Endothelial cell of umbilical vein (primary cell): ENCODE results near the gene GPATCH2L. TPM values are rescaled to one million over a fixed set of nuclear protein-coding genes. Genes with fewer than 3 reads are reported as not detected.

Experiments
- BruUV-seq: library from RNA; stranded (reverse); fragments of 400-500 nt; replicated peaks from 2 replicates; lab custom pipeline; 2021; lab: Mats Ljungman, UMichigan
- CTCF ChIA-PET: fragments of 300-600, 350-600 bp; sonication (Branson Sonifier 250); formaldehyde crosslinking; loops from one replicate; lab custom pipeline; 2021; ENCODE audit warnings: antibody characterized with exemption, inconsistent platforms; lab: Charles Lee
- POLR2A ChIA-PET: fragments of 300-600, 350-600 bp; sonication (Branson Sonifier 250); formaldehyde crosslinking; loops from one replicate; lab custom pipeline; 2021; ENCODE audit warnings: antibody characterized with exemption, inconsistent platforms; lab: Charles Lee
- DNase-seq: peaks from one replicate; pipeline ENCODE4 v3.0.0-alpha.2; 2011; ENCODE audit warnings: low read depth, low spot score
- FAIRE-seq: peaks from 2 replicates; lab custom pipeline; 2011; peaks lifted over from hg19 to GRCh38; lab: Jason Lieb, UNC
- H2AFZ ChIP-seq: 2 replicates; pipeline ENCODE4 v1.6.0; 2012; ENCODE audit warnings: low read depth, low read length, control low read depth, inconsistent platforms
- H3K27ac ChIP-seq: 2 replicates; pipeline ENCODE4 v1.5.1; 2011; ENCODE audit warnings: low read depth, mild to moderate bottlenecking, control low read depth, low read length, moderate library complexity; ENCODE audit not compliant: insufficient read depth
- H3K27me3 ChIP-seq, 2 experiments: 2 replicates each; pipeline versions ENCODE4 v1.6.0 to v1.6.1; 2011; ENCODE audit warnings: low read length in 2 of 2, mixed read lengths in 1 of 2; ENCODE audit not compliant: control insufficient read depth in 2 of 2, insufficient read depth in 2 of 2
- H3K36me3 ChIP-seq, 2 experiments: 2 replicates in 1 of 2; 3 replicates in 1 of 2; pipeline ENCODE4 v1.5.1; 2011; ENCODE audit warnings: low read length in 2 of 2, mild to moderate bottlenecking in 1 of 2, moderate library complexity in 1 of 2; ENCODE audit not compliant: control insufficient read depth in 2 of 2, insufficient read depth in 2 of 2; ENCODE audit errors: extremely low read depth in 1 of 2
- H3K4me1 ChIP-seq: 3 replicates; pipeline ENCODE4 v1.5.1; 2011; ENCODE audit warnings: mild to moderate bottlenecking, low read length; ENCODE audit not compliant: control insufficient read depth, insufficient read depth; ENCODE audit errors: extremely low read depth
- H3K4me2 ChIP-seq: 2 replicates; pipeline ENCODE4 v1.6.1; 2011; ENCODE audit warnings: low read length, control low read depth, mixed read lengths; ENCODE audit not compliant: insufficient read depth
- H3K4me3 ChIP-seq, 3 experiments: fragments of 200-600 bp in 1 of 3; sonication (generic), shearing (Covaris generic) in 1 of 3; replicated peaks in 1 of 3; 2 replicates each; pipeline ENCODE4 v1.5.1; 2011 to 2016; ENCODE audit warnings: control low read depth in 3 of 3, low read length in 3 of 3, mild to moderate bottlenecking in 2 of 3, inconsistent platforms in 1 of 3, low read depth in 1 of 3, moderate library complexity in 1 of 3; ENCODE audit not compliant: insufficient read depth in 1 of 3
- H3K79me2 ChIP-seq: 2 replicates; pipeline ENCODE4 v1.6.0; 2012; ENCODE audit warnings: low read length, inconsistent platforms; ENCODE audit not compliant: control insufficient read depth, insufficient read depth
- H3K9ac ChIP-seq: replicated peaks from 2 replicates; pipeline ENCODE3; 2011; ENCODE audit warnings: low read length, control low read depth; ENCODE audit not compliant: insufficient read depth; ENCODE audit errors: extremely low read depth
- H3K9me1 ChIP-seq: replicated peaks from 3 replicates; pipeline ENCODE4 v1.6.0; 2011; ENCODE audit warnings: mild to moderate bottlenecking, low read length; ENCODE audit not compliant: control insufficient read depth, insufficient read depth; ENCODE audit errors: extremely low read depth
- H3K9me3 ChIP-seq: replicated peaks from 2 replicates; pipeline ENCODE4 v1.5.1; 2012; ENCODE audit warnings: low read length, inconsistent platforms; ENCODE audit not compliant: control insufficient read depth, insufficient read depth
- H4K20me1 ChIP-seq: replicated peaks from 2 replicates; pipeline ENCODE3; 2011; ENCODE audit warnings: mild to moderate bottlenecking, low read length; ENCODE audit not compliant: control insufficient read depth, insufficient read depth; ENCODE audit errors: extremely low read depth
- EZH2 ChIP-seq: IDR thresholded peaks from 2 replicates; pipeline ENCODE4 v1.6.1; 2012; ENCODE audit warnings: borderline replicate concordance, low read depth, mild to moderate bottlenecking, moderate library complexity, low read length, inconsistent platforms; ENCODE audit not compliant: severe bottlenecking
- FOS ChIP-seq: IDR thresholded peaks from 2 replicates; pipeline ENCODE4 v1.6.1; 2011; ENCODE audit warnings: mild to moderate bottlenecking, low read length, moderate library complexity, borderline replicate concordance; ENCODE audit not compliant: insufficient read depth
- GATA2 ChIP-seq: IDR thresholded peaks from 2 replicates; pipeline ENCODE4 v1.7.0; 2011; ENCODE audit warnings: low read depth, mild to moderate bottlenecking, moderate library complexity, mixed read lengths, low read length; ENCODE audit not compliant: insufficient read length, insufficient read depth
- JUN ChIP-seq: IDR thresholded peaks from 2 replicates; pipeline ENCODE4 v1.6.1; 2011; ENCODE audit warnings: borderline replicate concordance, low read depth; ENCODE audit not compliant: insufficient read length, insufficient read depth
- MYC ChIP-seq: IDR thresholded peaks from one replicate; pipeline ENCODE4 v1.6.1; 2011; ENCODE audit warnings: mild to moderate bottlenecking, low read depth, low read length
- POLR2A ChIP-seq: IDR thresholded peaks from 2 replicates; pipeline ENCODE4 v1.6.1; 2012; ENCODE audit warnings: low read depth, mild to moderate bottlenecking, control low read depth, low read length
- POLR2AphosphoS5 ChIP-seq: IDR thresholded peaks from 2 replicates; pipeline ENCODE4 v1.6.1; 2012; ENCODE audit warnings: low read depth, mild to moderate bottlenecking, control low read depth, low read length, moderate library complexity; ENCODE audit not compliant: insufficient read depth
- dilution Hi-C: fragments of 300-500 bp; cut with MboI; formaldehyde crosslinking; loops from one replicate; pipeline ENCODE4 v1.15.0; 2019; ENCODE audit warnings: low sequenced_read_pairs; ENCODE audit not compliant: extremely low pct_ligation_motif_present
- intact Hi-C: fragments of 100-400 bp; cut with micrococcal nuclease; formaldehyde crosslinking; loops from one replicate; pipeline ENCODE4 v1.10.0; 2022
- polyA plus RNA-seq, 4 experiments: library from polyadenylated mRNA; depleted of rRNA in 3 of 4; stranded (reverse) in 3 of 4; unstranded in 1 of 4; fragments of >200 nt; gene quantifications; 2 replicates each; pipeline versions ENCODE4 v1.2.1 to v1.2.3, GENCODE V29; 2011 to 2012; ENCODE audit warnings: missing spikeins in 1 of 4
- total RNA-seq: library from RNA; stranded (reverse); gene quantifications from 2 replicates; pipeline ENCODE4 v1.2.3, GENCODE V29; 2021
- TF ChIP-seq, protein P1 (sequence below), 2 donors: IDR thresholded peaks; 1 replicate in 1 of 2; 2 replicates in 1 of 2; pipeline ENCODE4 v1.5.1; 2011; ENCODE audit warnings: low read length in 2 of 2, mild to moderate bottlenecking in 2 of 2, moderate library complexity in 2 of 2, control low read depth in 1 of 2, inconsistent platforms in 1 of 2, low read depth in 1 of 2; ENCODE audit not compliant: insufficient read depth in 1 of 2; ENCODE audit errors: extremely low read depth in 1 of 2
- TF ChIP-seq, protein P2 (sequence below): IDR thresholded peaks from 2 replicates; pipeline ENCODE4 v1.6.1; 2011; ENCODE audit not compliant: insufficient read depth, insufficient read length

GPATCH2L gene
- total and polyA plus RNA-seq, 2 donors (not counting 3 experiments of a cell fraction or from before 2014, with no cell fraction given) = 23.3 to 40.0 TPM

DNA sequence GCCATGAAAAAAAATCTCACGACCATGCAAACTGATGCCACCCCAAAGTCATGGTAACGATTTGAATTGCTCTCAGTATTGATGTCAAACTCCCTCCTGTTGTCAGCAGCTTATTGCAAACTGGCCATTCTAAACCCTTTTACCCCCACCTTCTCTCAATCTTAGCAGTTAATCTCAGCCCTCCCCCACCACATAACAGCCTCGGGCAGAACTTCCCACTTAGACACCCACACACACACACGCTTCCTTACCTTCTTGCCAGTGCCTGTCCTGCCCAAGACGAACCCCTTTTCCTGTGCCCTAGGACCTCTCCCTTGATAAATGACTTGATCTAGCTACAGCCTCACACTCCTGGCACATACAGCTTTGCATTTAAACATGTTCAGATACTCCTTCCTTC is 56.6 kb downstream of the GPATCH2L start:
- BruUV-seq = no TSS peak
- Histone ChIP-seq H3K4me3 (no peak overlapping the region), H4K20me1 (no peaks in the 10 kb centered on the region), H3K27me3 (no peaks in the 10 kb centered on the region), H3K27ac (no peak overlapping the region), H3K9me1 (no peaks in the 10 kb centered on the region), H3K4me2 (no peak overlapping the region), H3K9me3 (no peaks in the 10 kb centered on the region), H3K36me3 (no peaks in the 10 kb centered on the region), H3K4me1 (no peaks in the 10 kb centered on the region), H3K9ac (no peak overlapping the region), H3K79me2 (no peaks in the 10 kb centered on the region), H2AFZ (no peak overlapping the region)
- DNase-seq (no peak), FAIRE-seq (no peak)
- dilution Hi-C loops = no loop called here
- no peak for TF ChIP-seq FOS
- TF ChIP-seq POLR2AphosphoS5 = no peak
- TF ChIP-seq JUN = no peak
- no peak for TF ChIP-seq EZH2
- TF ChIP-seq, protein P1, sequence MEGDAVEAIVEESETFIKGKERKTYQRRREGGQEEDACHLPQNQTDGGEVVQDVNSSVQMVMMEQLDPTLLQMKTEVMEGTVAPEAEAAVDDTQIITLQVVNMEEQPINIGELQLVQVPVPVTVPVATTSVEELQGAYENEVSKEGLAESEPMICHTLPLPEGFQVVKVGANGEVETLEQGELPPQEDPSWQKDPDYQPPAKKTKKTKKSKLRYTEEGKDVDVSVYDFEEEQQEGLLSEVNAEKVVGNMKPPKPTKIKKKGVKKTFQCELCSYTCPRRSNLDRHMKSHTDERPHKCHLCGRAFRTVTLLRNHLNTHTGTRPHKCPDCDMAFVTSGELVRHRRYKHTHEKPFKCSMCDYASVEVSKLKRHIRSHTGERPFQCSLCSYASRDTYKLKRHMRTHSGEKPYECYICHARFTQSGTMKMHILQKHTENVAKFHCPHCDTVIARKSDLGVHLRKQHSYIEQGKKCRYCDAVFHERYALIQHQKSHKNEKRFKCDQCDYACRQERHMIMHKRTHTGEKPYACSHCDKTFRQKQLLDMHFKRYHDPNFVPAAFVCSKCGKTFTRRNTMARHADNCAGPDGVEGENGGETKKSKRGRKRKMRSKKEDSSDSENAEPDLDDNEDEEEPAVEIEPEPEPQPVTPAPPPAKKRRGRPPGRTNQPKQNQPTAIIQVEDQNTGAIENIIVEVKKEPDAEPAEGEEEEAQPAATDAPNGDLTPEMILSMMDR (IDR thresholded peaks at IDR 0.05; ENCODE audit: extremely low read depth in 1 of 2, insufficient read depth in 1 of 2, low read depth in 1 of 2, low read length in 2 of 2) = no peak
- no peak for TF ChIP-seq MYC
- TF ChIP-seq POLR2A = no peak
- no peak for TF ChIP-seq GATA2
- TF ChIP-seq, protein P2, sequence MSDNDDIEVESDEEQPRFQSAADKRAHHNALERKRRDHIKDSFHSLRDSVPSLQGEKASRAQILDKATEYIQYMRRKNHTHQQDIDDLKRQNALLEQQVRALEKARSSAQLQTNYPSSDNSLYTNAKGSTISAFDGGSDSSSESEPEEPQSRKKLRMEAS = no peak
- intact Hi-C loops = no loop called here
- CTCF ChIA-PET = interaction anchor here (0.7 kb wide), 2 partner anchors 29 to 116 kb away, joined by 3 read pairs; no protein-coding TSS in a partner anchor
- POLR2A ChIA-PET = no interaction called here
